ENCODE measurements around the gene AUTS2. TPM values are rescaled to one million over a fixed set of nuclear protein-coding genes. Genes with fewer than 3 reads are reported as not detected.

Gene AUTS2
- total RNA-seq, 1 experiment from 2014 or later = 256 TPM

- H4K91ac ChIP-seq (ENCODE audit: insufficient read length, low read depth, low read length) = no peak overlapping the region
- H3K56ac ChIP-seq (ENCODE audit: insufficient read length, low read depth, low read length) = no peak overlapping the region
- H3K79me2 ChIP-seq (ENCODE audit: insufficient read depth, low read length) = no peaks in the 10 kb centered on the region
- DNase-seq = no peak
- no peaks in the 10 kb centered on the region for H3K9me3 ChIP-seq (ENCODE audit: control insufficient read depth, low read depth, low read length)
- Mint-ChIP-seq H3K4me1 (peaks cover 33 to 37% of the 10 kb centered on the region in 2 experiments), H3K36me3 (ENCODE audit: insufficient read depth in 1 of 3, low read depth in 3 of 3) (no peaks in the 10 kb centered on the region; a peak in 1 of 7 replicates), H3K27ac (no peak overlapping the region), H3K27me3 (ENCODE audit: low read depth) (peaks cover 88% of the 10 kb centered on the region), H3K9me3 (no peaks in the 10 kb centered on the region), H3K4me3 (peak overlapping the region; percentile 19 to 57; a peak in 4 of 5 replicates)
- H3K4ac ChIP-seq (ENCODE audit: low read depth, low read length) = no peak overlapping the region
- TF ChIP-seq CTCF (conservative IDR thresholded peaks at IDR 0.05) = no peak
- H2BK15ac ChIP-seq (ENCODE audit: low read depth, low read length) = no peak overlapping the region
- no peaks in the 10 kb centered on the region for H4K20me1 ChIP-seq (ENCODE audit: control insufficient read depth, insufficient read depth, insufficient read length)
- H3K27ac ChIP-seq (ENCODE audit: insufficient read length, low read depth, low read length) = no peak overlapping the region
- no peak overlapping the region for H4K8ac ChIP-seq (replicated peaks; ENCODE audit: insufficient read length, low read depth, low read length)
- H2BK12ac ChIP-seq (ENCODE audit: insufficient read length, low read depth, low read length) = no peak overlapping the region
- H3T11ph ChIP-seq (ENCODE audit: low read length) = no peak overlapping the region
- peaks cover 18% of the 10 kb centered on the region; the same call in 1 of the 2 replicates for H3K27me3 ChIP-seq (ENCODE audit: insufficient read depth, low read length)
- peaks cover 2% of the 10 kb centered on the region for H3K23me2 ChIP-seq (ENCODE audit: insufficient read length, low read depth, low read length, poor library complexity, severe bottlenecking)
- H3K4me1 ChIP-seq (ENCODE audit: insufficient read depth, low read length) = peaks cover 8% of the 10 kb centered on the region; the same call in 1 of the 2 replicates
- H3K18ac ChIP-seq (ENCODE audit: insufficient read length, low read depth, low read length) = no peak overlapping the region
- WGBS (ENCODE audit: extremely low coverage, insufficient read length, low lambda C conversion rate) = no CpG with 5 or more reads among the region's 15 CpGs
- no peaks in the 10 kb centered on the region for H3K79me1 ChIP-seq (ENCODE audit: insufficient read depth, low read depth, low read length, poor library complexity, severe bottlenecking)
- no peak overlapping the region for H2BK20ac ChIP-seq (ENCODE audit: low read depth, low read length, poor library complexity, severe bottlenecking)
- no peak overlapping the region for H3K23ac ChIP-seq (ENCODE audit: insufficient read length, low read depth, low read length)
- no peak overlapping the region for H4K5ac ChIP-seq (ENCODE audit: insufficient read length, low read depth, low read length)
- no peak overlapping the region for H3K9ac ChIP-seq (ENCODE audit: extremely low read depth, insufficient read length, low read length)
- H2AFZ ChIP-seq (ENCODE audit: low read length) = no peak overlapping the region
- H2BK120ac ChIP-seq (ENCODE audit: low read depth, low read length, poor library complexity, severe bottlenecking) = no peak overlapping the region
- no peak overlapping the region for H2AK5ac ChIP-seq (ENCODE audit: insufficient read length, low read length)
- H2BK5ac ChIP-seq (ENCODE audit: insufficient read length, low read length) = no peak overlapping the region
- peak overlapping the region; percentile 6 for H3K4me2 ChIP-seq (ENCODE audit: insufficient read depth, insufficient read length, low read length)
- H3K14ac ChIP-seq (ENCODE audit: insufficient read depth, low read length) = no peak overlapping the region; the same call in 1 of the 2 replicates
These were observed 1082.6 kb downstream of the AUTS2 start for GRCh38 chr7:70680743-70681468.

All from H9 (cell line).